ENCODE measurements around the gene RNF11. TPM values are rescaled to one million over a fixed set of nuclear protein-coding genes. Genes with fewer than 3 reads are reported as not detected.

The RNF11 gene, protein sequence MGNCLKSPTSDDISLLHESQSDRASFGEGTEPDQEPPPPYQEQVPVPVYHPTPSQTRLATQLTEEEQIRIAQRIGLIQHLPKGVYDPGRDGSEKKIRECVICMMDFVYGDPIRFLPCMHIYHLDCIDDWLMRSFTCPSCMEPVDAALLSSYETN
- total RNA-seq (2022) = 78.1 and 82.1 TPM in 2 replicates
- percentile 84 among the genes with signal in this experiment for Bru-seq, nascent RNA
- BruChase-seq, experiment 1, labeled RNA remaining after a 6-hour chase = percentile 91 among the genes with signal in this experiment
- percentile 81 among the genes with signal in this experiment for BruChase-seq, experiment 2, labeled RNA remaining after a 2-hour chase
- long read RNA-seq, transcript RNF11-201 (3 exons, 3,084 nt) = major isoform, 94 of 103 reads
- long read RNA-seq, partial matches to known transcripts = 0 of 103 reads
- long read RNA-seq, other reads (novel, unspliced or antisense) = 9 of 103 reads

GRCh38 chr1:51235673-51236530 is at the start of gene RNF11:
Gene RNF11, plus strand, starts transcription at chr1:51236273. Its CDS starts 484 bp downstream, at chr1:51236757.
- H3K9me3 Mint-ChIP-seq (ENCODE audit: low read depth, unreplicated experiment) = no peaks in the 10 kb centered on the region
- no peak within 1 kb of the TSS for H3K4me3 Mint-ChIP-seq (ENCODE audit: low read depth, unreplicated experiment)
- peak within 1 kb of the TSS; percentile 85 for H3K27ac Mint-ChIP-seq (ENCODE audit: unreplicated experiment)
- no peaks in the 10 kb centered on the region for H3K27me3 Mint-ChIP-seq (ENCODE audit: unreplicated experiment)
- DNase-seq = peak; percentile 93
- no peak for TF ChIP-seq CTCF (IDR thresholded peaks at IDR 0.05; ENCODE audit: unreplicated experiment)
- BruUV-seq (replicated peaks) = no TSS peak
- CTCF ChIA-PET = interaction anchor here (0.6 to 1.3 kb wide), 7 partner anchors 20 to 107 kb away, joined by 3 to 6 read pairs (median 3); no protein-coding TSS in a partner anchor
- peaks cover 12% of the 10 kb centered on the region for H3K36me3 Mint-ChIP-seq (ENCODE audit: insufficient read depth, unreplicated experiment)
- H3K4me1 Mint-ChIP-seq (ENCODE audit: low read depth, unreplicated experiment) = peaks cover 36% of the 10 kb centered on the region
- intact Hi-C loops (cut with micrococcal nuclease; ENCODE audit: unreplicated experiment) = no loop called here

GRCh38 chr1:51188230-51188629 is 47.8 kb upstream of the RNF11 start:
- H3K9me3 Mint-ChIP-seq (ENCODE audit: low read depth, unreplicated experiment) = no peaks in the 10 kb centered on the region
- no TSS peak for BruUV-seq (replicated peaks)
- no peak for DNase-seq
- no peak for TF ChIP-seq CTCF (IDR thresholded peaks at IDR 0.05; ENCODE audit: unreplicated experiment)
- no peaks in the 10 kb centered on the region for H3K4me1 Mint-ChIP-seq (ENCODE audit: low read depth, unreplicated experiment)
- H3K4me3 Mint-ChIP-seq (ENCODE audit: low read depth, unreplicated experiment) = no peak overlapping the region
- no peaks in the 10 kb centered on the region for H3K36me3 Mint-ChIP-seq (ENCODE audit: insufficient read depth, unreplicated experiment)
- CTCF ChIA-PET = interaction anchor here (1.5 to 2.1 kb wide), 4 partner anchors 100 to 413 kb away, joined by 5 to 12 read pairs (median 8); no protein-coding TSS in a partner anchor
- no peak overlapping the region for H3K27ac Mint-ChIP-seq (ENCODE audit: unreplicated experiment)
- intact Hi-C loops (cut with micrococcal nuclease; ENCODE audit: unreplicated experiment) = loop anchor here (1.0 to 5.0 kb wide), 4 partner anchors 100 to 259 kb away; no protein-coding TSS in a partner anchor
- no peaks in the 10 kb centered on the region for H3K27me3 Mint-ChIP-seq (ENCODE audit: unreplicated experiment)

DNA sequence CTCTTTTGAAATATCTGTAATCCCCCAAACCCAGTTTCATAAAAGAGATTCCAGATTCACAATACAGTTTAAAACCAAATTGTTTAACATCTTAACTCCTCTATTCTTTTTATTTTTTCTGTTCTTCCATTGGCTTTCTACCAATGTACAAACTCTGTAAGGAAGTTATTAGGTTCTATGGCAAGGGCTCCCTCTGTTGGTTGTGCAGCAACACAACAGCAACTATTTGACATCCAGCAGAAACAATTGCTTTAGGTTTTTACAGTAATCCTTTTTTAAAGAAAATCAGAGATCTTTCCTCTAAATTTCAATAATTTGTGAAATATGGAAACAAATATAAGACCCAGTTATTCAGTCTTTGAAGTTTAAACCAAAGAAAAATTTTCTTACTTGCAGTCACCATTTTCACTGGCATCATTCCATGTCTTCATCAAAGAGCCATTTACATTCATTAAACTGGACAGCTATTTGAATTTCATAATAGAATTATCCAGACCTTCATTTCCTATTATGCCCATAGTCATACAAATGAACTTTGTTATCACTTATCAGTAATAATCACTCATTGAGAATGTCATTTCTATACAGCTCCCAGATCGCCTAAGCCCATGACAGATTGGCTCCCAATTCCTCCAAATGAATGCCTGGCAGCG is 46.5 kb upstream of the RNF11 start:
- no TSS peak for BruUV-seq (replicated peaks)
- CTCF ChIA-PET = interaction anchor here (0.5 to 2.1 kb wide), 8 partner anchors 72 to 414 kb away, joined by 3 to 12 read pairs (median 5); no protein-coding TSS in a partner anchor
- no peak overlapping the region for H3K4me3 Mint-ChIP-seq (ENCODE audit: low read depth, unreplicated experiment)
- peak; percentile 69 for DNase-seq
- intact Hi-C loops (cut with micrococcal nuclease; ENCODE audit: unreplicated experiment) = loop anchor here (1.0 to 10.0 kb wide), 6 partner anchors 105 to 417 kb away; no protein-coding TSS in a partner anchor
- H3K4me1 Mint-ChIP-seq (ENCODE audit: low read depth, unreplicated experiment) = no peaks in the 10 kb centered on the region
- H3K9me3 Mint-ChIP-seq (ENCODE audit: low read depth, unreplicated experiment) = no peaks in the 10 kb centered on the region
- H3K27me3 Mint-ChIP-seq (ENCODE audit: unreplicated experiment) = no peaks in the 10 kb centered on the region
- no peak overlapping the region for H3K27ac Mint-ChIP-seq (ENCODE audit: unreplicated experiment)
- peak; percentile 76 for TF ChIP-seq CTCF (IDR thresholded peaks at IDR 0.05; ENCODE audit: unreplicated experiment)
- no peaks in the 10 kb centered on the region for H3K36me3 Mint-ChIP-seq (ENCODE audit: insufficient read depth, unreplicated experiment)

- Mint-ChIP-seq H3K27me3 (ENCODE audit: unreplicated experiment) (no peaks in the 10 kb centered on the region), H3K9me3 (ENCODE audit: low read depth, unreplicated experiment) (no peaks in the 10 kb centered on the region), H3K36me3 (ENCODE audit: insufficient read depth, unreplicated experiment) (no peaks in the 10 kb centered on the region), H3K4me1 (ENCODE audit: low read depth, unreplicated experiment) (no peaks in the 10 kb centered on the region), H3K4me3 (ENCODE audit: low read depth, unreplicated experiment) (no peak overlapping the region), H3K27ac (ENCODE audit: unreplicated experiment) (no peak overlapping the region)
- CTCF ChIA-PET = interaction anchor here (2.6 kb wide), 1 partner anchor 416 kb away, joined by 7 read pairs; no protein-coding TSS in a partner anchor
- DNase-seq = no peak
- intact Hi-C loops (cut with micrococcal nuclease; ENCODE audit: unreplicated experiment) = loop anchor here (5.0 to 10.0 kb wide), 2 partner anchors 104 to 419 kb away; no protein-coding TSS in a partner anchor
- TF ChIP-seq CTCF (IDR thresholded peaks at IDR 0.05; ENCODE audit: unreplicated experiment) = no peak
- no TSS peak for BruUV-seq (replicated peaks)
Observed at GRCh38 chr1:51190961-51191360, 45.1 kb upstream of the RNF11 start.
